NCI-H128 (cell line): ENCODE results near the gene FBXO46.
A peak's percentile ranks its signal among the peaks of the same experiment; 100 is the strongest.
"Not testable (repeated sequence)": the region's sequence is repeated elsewhere in the genome, so short reads cannot be mapped to it uniquely, and the experiment has no call there.

ENCODE experiments used
- DNase-seq: peaks from one replicate; lab custom pipeline; 2025; ENCODE audit not compliant: unreplicated experiment; lab: John Stamatoyannopoulos, UW

The FBXO46 gene

GRCh38 chr19:45729800-45730290 lies 851 bp downstream of the FBXO46 start:
- DNase-seq: no peak

- DNase-seq: not testable (repeated sequence)
Observed at GRCh38 chr19:45728683-45729082, 2.0 kb downstream of the FBXO46 start.

GRCh38 chr19:45720065-45720464 lies 10.6 kb downstream of the FBXO46 start:
- DNase-seq: not testable (repeated sequence)

GRCh38 chr19:45717983-45718650 lies 12.6 kb downstream of the FBXO46 start:
- DNase-seq: no peak

GRCh38 chr19:45717131-45717982 lies 13.3 kb downstream of the FBXO46 start:
- peak; percentile 98 for DNase-seq

- DNase-seq: no peak
Observed at GRCh38 chr19:45716359-45717130, 14.2 kb downstream of the FBXO46 start.

GRCh38 chr19:45715139-45715538 lies 15.6 kb downstream of the FBXO46 start:
- DNase-seq: no peak

GRCh38 chr19:45713141-45713540 lies 17.6 kb downstream of the FBXO46 start:
- DNase-seq: no peak

- no peak for DNase-seq
Observed at GRCh38 chr19:45712699-45713067, 18.0 kb downstream of the FBXO46 start.

GRCh38 chr19:45711851-45712698 lies 18.6 kb downstream of the FBXO46 start:
- DNase-seq: no peak

- no peak for DNase-seq
Observed at GRCh38 chr19:45710356-45711130, 20.2 kb downstream of the FBXO46 start.

GRCh38 chr19:45705710-45706415 lies 24.8 kb downstream of the FBXO46 start:
- no peak for DNase-seq

GRCh38 chr19:45705115-45705514 lies 25.6 kb downstream of the FBXO46 start:
- DNase-seq: no peak

GRCh38 chr19:45701676-45702075 lies 29.0 kb downstream of the FBXO46 start:
- no peak for DNase-seq

- peak; percentile 49 for DNase-seq
Observed at GRCh38 chr19:45693106-45693788, 37.4 kb downstream of the FBXO46 start.

GRCh38 chr19:45692187-45693105 lies 38.2 kb downstream of the FBXO46 start, which contains the start of gene QPCTL:
Gene QPCTL, plus strand, starts transcription at chr19:45692666. Its CDS starts 38 bp downstream, at chr19:45692704.
- DNase-seq: peak; percentile 98

- peak; percentile 95 for DNase-seq
Observed at GRCh38 chr19:45691516-45692186, 39.0 kb downstream of the FBXO46 start, which contains the start of gene SNRPD2. Gene SNRPD2, minus strand, starts transcription at chr19:45691953. Its CDS starts 65 bp downstream, at chr19:45691888.
